GM19452 (cell line): ENCODE measurements around the gene HDHD3.
A peak's percentile ranks its signal among the peaks of the same experiment; 100 is the strongest.
"Not testable (repeated sequence)": the region's sequence is repeated elsewhere in the genome, so short reads cannot be mapped to it uniquely, and the experiment has no call there.

Experiments used
- ATAC-seq: cut with Tn5 transposase; IDR thresholded peaks from one replicate; pipeline ENCODE4 v1.9.1; 2021; ENCODE audit not compliant: unreplicated experiment

HDHD3 gene, protein sequence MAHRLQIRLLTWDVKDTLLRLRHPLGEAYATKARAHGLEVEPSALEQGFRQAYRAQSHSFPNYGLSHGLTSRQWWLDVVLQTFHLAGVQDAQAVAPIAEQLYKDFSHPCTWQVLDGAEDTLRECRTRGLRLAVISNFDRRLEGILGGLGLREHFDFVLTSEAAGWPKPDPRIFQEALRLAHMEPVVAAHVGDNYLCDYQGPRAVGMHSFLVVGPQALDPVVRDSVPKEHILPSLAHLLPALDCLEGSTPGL

GRCh38 chr9:113376634-113377567 is at the start of gene HDHD3:
Gene HDHD3, minus strand, starts transcription at chr9:113376986. Its CDS starts 2,632 bp downstream, at chr9:113374354.
- ATAC-seq = peak; percentile 84

DNA sequence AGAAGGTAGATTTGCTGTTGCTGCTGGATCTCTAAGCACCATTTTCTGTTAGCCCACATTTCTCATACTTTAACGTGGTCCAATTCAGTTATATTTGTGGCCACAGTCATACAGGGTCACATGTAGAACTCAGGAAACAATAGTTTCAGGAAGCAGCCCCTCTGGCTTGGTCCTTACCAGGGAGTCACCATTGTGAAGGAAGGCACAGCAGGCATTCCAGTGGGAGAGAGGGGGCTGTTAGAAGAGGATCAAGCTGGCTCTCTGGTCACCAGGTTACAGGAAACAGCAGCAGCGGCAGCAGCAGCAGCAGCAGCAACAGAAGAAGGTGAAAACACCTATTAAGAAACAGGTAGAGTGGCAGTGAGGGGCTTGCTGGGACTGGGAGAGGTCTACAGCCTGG is 48.3 kb upstream of the HDHD3 start:
- no peak for ATAC-seq

DNA sequence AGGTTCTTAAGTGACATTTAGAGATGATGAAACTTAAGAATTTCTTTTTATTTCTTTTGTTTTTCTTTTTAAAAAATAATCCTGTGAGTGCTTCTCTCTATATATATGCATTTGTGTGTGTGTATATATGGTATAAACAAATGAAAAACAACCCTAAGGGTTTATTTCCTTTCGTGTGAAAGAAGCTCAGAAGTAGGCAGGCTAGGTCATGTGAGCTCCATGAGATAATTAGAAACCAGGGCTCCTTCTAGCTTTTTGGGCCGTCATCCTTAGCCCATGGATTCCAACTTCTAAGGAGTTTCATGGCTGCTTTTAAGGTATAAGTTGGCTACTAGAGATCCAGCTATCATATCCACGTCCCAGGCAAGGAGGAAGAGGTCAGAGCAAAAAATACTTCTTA is 44.9 kb upstream of the HDHD3 start:
- ATAC-seq = no peak

- ATAC-seq = no peak
Observed at GRCh38 chr9:113417370-113417769, 40.6 kb upstream of the HDHD3 start.

GRCh38 chr9:113416149-113416721 is 39.4 kb upstream of the HDHD3 start:
- ATAC-seq = peak; percentile 98

GRCh38 chr9:113410207-113410864 is 33.5 kb upstream of the HDHD3 start, which contains the start of the genes C9orf43 and POLE3:
Gene C9orf43, plus strand, starts transcription at chr9:113410747. Its CDS starts 2,747 bp downstream, at chr9:113413494.
Gene POLE3, minus strand, starts transcription at chr9:113410675. Its CDS starts 382 bp downstream, at chr9:113410293.
- ATAC-seq = peak; percentile 91

GRCh38 chr9:113409883-113410206 is 33.1 kb upstream of the HDHD3 start:
- ATAC-seq = peak; percentile 4

GRCh38 chr9:113409481-113409880 is 32.7 kb upstream of the HDHD3 start:
- no peak for ATAC-seq

DNA sequence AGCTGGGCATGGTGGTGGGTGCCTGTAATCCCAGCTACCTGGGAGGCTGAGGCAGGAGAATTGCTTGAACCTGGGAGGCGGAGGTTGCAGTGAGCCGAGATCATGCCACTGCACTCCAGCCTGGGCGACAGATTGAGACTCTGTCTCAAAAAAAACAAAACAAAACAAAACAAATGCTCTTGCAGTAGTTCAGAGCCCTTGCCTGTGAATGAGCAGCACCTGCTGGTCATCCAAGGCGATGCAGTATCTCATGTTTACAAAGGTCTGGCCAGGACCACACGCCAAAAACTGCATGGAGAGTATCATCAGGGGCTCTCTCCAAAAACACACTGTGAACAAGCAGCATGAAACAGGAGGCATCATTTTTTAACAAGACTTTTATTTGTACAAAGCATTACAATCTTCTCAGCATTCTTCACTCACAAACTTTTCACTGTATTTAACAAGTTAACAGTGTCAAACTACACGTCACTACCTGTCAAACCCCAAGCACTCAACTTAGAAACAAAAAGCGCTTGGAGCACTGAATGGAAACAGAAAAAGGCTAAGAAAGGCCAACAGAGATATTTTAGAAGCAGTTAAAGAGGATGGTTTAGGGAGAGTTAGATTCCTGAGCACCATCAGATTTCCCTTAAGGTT is 30.2 kb upstream of the HDHD3 start:
- not testable (repeated sequence) for ATAC-seq

DNA sequence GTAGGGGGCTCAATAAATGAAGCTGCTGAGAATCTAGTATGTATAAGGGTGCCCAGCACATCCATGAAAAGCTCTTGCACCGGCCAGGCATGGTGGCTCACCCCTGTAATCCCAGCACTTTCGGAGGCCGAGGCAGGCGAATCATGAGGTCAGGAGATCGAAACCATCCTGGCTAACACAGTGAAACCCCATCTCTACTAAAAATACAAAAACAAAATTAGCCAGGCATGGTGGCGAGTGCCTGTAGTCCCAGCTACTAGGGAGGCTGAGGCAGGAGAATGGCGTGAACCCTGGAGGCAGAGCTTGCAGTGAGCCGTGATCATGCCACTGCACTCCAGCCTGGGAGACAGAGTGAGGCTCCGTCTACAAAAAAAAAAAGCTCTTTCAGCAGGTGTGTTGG is 29.6 kb upstream of the HDHD3 start:
- ATAC-seq = not testable (repeated sequence)

- no peak for ATAC-seq
Observed at GRCh38 chr9:113403646-113404045, 26.9 kb upstream of the HDHD3 start.

DNA sequence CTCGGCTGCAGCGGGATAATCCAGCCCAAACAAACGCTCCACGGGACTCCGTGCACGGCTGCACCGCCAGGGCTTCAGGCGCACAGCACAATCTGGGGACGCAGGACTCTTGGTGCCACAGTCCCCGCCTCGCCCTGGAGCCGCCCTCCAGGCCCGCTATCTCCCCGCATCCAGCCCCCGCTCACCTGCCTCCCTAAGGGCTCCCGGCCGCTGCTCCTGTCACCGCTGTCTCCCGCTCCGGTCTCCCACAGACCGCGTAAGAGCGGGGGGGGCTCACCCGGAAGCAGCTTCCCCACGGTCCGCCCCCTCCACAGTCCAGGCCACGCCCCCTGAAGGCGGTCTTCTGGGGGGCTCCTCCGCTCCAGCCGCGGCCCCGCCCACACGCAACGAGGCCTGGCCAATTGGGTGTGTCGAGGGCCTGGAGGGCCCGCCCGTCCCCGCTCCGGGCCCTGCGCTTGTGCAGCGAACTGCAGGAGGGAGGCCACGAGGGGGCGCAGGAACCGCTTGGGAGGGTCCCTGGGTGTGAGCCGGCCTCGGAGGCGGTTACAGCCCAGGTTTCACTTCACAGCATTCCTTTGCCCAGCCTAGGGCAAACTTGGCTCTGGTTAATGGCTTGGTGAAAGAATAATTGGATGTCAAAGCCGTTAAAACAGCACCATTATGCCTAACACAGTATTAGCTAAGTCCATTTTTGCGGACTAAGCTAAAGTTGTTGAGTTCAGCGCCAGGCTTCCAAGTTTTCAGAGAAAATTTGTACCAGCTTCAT is 24.4 kb upstream of the HDHD3 start, which contains the start of gene ALAD:
ALAD (minus strand) TSS at position 258 of the 766 bp plus-strand sequence. CDS start 7,725 bp downstream, outside the sequence.
- ATAC-seq = peak; percentile 99

GRCh38 chr9:113399646-113400200 is 22.9 kb upstream of the HDHD3 start:
- no peak for ATAC-seq

DNA sequence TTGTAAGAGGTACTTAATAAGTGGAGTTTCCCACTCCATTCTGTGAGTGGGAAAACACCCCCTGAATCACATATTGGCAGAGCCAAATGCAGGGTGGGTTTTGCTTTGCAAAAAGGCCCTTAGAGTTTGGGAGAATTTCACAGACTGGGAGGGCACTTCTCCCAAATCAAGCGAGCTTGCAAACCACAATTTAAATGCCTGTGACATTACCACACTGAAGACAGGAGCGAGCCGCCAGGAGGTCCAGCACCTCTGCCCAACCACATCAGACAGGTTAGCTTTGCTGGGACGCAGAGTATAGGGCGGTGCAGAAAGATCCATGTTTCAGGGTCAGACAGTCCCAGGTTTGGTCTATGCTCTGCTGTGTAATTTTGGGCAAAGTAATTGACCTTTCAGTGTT is 22.0 kb upstream of the HDHD3 start:
- ATAC-seq = no peak

- no peak for ATAC-seq
Observed at GRCh38 chr9:113397203-113397631, 20.4 kb upstream of the HDHD3 start.

GRCh38 chr9:113395000-113395861 is 18.4 kb upstream of the HDHD3 start:
- no peak for ATAC-seq

- ATAC-seq = no peak
Observed at GRCh38 chr9:113393281-113393680, 16.5 kb upstream of the HDHD3 start.

- no peak for ATAC-seq
Observed at GRCh38 chr9:113391917-113392316, 15.1 kb upstream of the HDHD3 start.
